Measurements from ENCODE around the gene SLC34A1.

SLC34A1 gene

DNA sequence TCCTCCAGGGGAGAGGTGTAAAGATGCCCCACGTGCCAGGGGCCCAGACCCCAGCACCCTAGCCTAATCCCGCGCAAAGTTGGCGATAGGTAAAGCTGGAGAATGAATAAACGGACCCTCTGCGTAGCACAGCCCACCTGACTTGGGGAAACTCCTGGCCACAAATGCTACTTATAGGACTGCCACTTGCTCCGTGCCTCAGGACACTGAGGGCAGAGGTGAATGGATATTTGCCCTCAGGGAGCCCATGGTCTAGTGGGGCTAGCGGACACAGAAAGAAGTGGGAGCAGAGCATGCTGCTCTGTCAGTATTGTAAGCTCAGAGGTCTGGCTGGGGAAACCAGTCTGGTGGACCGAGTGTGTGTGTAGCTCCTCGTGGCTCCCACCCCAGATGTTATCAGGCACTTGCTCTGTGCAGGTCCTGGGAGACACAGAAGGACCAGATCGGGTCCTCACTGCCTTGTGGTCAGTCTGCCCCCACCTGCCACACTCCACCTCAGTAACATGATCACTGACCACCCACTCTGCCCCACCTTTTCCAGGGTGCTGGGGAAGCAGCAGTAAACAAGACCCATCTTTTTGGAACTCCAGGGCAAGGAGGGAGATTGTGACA lies 43.1 kb downstream of the SLC34A1 start:
- H3K4me2 ChIP-seq (ENCODE audit: low read depth, low read length, poor library complexity, severe bottlenecking), result peak overlapping the region; percentile 99
- peaks cover 19% of the 10 kb centered on the region for H4K20me1 ChIP-seq (ENCODE audit: insufficient read depth, low read length, poor library complexity, severe bottlenecking)
- H2AFZ ChIP-seq (ENCODE audit: low read length), result no peak overlapping the region
- peak overlapping the region; percentile 97 for H3K9ac ChIP-seq (ENCODE audit: low read depth, low read length, poor library complexity, severe bottlenecking)
- no peaks in the 10 kb centered on the region for H3K27me3 ChIP-seq (ENCODE audit: insufficient read depth, low read length, poor library complexity, severe bottlenecking)
- peak overlapping the region; percentile 95 for H3K4me3 ChIP-seq (ENCODE audit: low read length, poor library complexity, severe bottlenecking)
- peaks cover 49% of the 10 kb centered on the region for H3K79me2 ChIP-seq (ENCODE audit: insufficient read depth, low read length)
- H3K9me2 ChIP-seq (replicated peaks; ENCODE audit: low read depth, low read length), result no peaks in the 10 kb centered on the region
- TF ChIP-seq, protein P1, sequence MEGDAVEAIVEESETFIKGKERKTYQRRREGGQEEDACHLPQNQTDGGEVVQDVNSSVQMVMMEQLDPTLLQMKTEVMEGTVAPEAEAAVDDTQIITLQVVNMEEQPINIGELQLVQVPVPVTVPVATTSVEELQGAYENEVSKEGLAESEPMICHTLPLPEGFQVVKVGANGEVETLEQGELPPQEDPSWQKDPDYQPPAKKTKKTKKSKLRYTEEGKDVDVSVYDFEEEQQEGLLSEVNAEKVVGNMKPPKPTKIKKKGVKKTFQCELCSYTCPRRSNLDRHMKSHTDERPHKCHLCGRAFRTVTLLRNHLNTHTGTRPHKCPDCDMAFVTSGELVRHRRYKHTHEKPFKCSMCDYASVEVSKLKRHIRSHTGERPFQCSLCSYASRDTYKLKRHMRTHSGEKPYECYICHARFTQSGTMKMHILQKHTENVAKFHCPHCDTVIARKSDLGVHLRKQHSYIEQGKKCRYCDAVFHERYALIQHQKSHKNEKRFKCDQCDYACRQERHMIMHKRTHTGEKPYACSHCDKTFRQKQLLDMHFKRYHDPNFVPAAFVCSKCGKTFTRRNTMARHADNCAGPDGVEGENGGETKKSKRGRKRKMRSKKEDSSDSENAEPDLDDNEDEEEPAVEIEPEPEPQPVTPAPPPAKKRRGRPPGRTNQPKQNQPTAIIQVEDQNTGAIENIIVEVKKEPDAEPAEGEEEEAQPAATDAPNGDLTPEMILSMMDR (conservative IDR thresholded peaks at IDR 0.05; ENCODE audit: low read length), result no peak
- no peak for TF ChIP-seq EZH2phosphoT487 (IDR thresholded peaks at IDR 0.05; ENCODE audit: borderline replicate concordance)
- peaks cover 40% of the 10 kb centered on the region for H3K4me1 ChIP-seq (ENCODE audit: insufficient read depth, low read length, poor library complexity, severe bottlenecking)
- no peaks in the 10 kb centered on the region for H3K9me3 ChIP-seq (ENCODE audit: insufficient read depth, low read depth, low read length)
- H3F3A ChIP-seq (ENCODE audit: low read depth), result no peaks in the 10 kb centered on the region
- H3K36me3 ChIP-seq (ENCODE audit: insufficient read depth, low read length), result peaks cover 3% of the 10 kb centered on the region; the same call in 1 of the 2 replicates

DNA sequence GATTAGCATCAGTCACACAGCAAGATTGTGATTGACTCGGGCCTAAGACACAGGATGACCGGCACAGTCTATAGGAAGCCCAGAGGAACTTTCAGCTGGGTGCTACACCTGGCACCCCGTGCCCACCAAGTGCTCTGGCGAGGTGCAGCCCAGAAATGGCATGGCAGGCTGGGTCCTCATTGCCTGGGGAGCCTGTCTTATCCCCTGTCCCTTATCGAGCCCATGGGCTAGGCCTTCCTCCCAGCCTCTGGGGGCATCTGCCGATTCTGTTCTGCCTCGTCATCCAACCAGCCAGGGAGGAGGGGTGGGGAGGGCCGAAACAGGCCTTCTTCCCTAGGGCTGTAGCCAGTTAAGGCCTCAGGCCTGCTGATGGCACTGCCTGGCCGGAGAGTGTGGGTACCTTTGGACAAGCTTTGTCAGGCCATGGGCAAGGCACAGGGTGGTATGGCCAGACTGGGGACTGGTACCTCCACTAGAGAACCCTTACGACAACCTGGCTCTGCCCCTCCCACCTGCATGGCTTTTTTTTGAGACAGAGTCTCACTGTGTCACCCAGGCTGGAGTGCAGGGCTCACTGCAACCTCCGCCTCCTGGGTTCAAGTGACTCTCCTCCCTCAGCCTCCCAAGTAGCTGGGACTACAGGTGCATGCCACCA lies 43.8 kb downstream of the SLC34A1 start:
- TF ChIP-seq EZH2phosphoT487 (IDR thresholded peaks at IDR 0.05; ENCODE audit: borderline replicate concordance), result no peak
- TF ChIP-seq, protein P1 (conservative IDR thresholded peaks at IDR 0.05; ENCODE audit: low read length), result no peak
- Histone ChIP-seq H3K9me2 (replicated peaks; ENCODE audit: low read depth, low read length) (no peaks in the 10 kb centered on the region), H4K20me1 (ENCODE audit: insufficient read depth, low read length, poor library complexity, severe bottlenecking) (peaks cover 19% of the 10 kb centered on the region), H3K79me2 (ENCODE audit: insufficient read depth, low read length) (peaks cover 56% of the 10 kb centered on the region), H3K9ac (ENCODE audit: low read depth, low read length, poor library complexity, severe bottlenecking) (peak overlapping the region; percentile 97), H3F3A (ENCODE audit: low read depth) (no peaks in the 10 kb centered on the region), H3K27me3 (ENCODE audit: insufficient read depth, low read length, poor library complexity, severe bottlenecking) (no peaks in the 10 kb centered on the region), H3K4me3 (ENCODE audit: low read length, poor library complexity, severe bottlenecking) (peak overlapping the region; percentile 95), H3K36me3 (ENCODE audit: insufficient read depth, low read length) (peaks cover 10% of the 10 kb centered on the region; the same call in 1 of the 2 replicates), H3K9me3 (ENCODE audit: insufficient read depth, low read depth, low read length) (no peaks in the 10 kb centered on the region), H2AFZ (ENCODE audit: low read length) (no peak overlapping the region), H3K4me2 (ENCODE audit: low read depth, low read length, poor library complexity, severe bottlenecking) (peak overlapping the region; percentile 99), H3K4me1 (ENCODE audit: insufficient read depth, low read length, poor library complexity, severe bottlenecking) (peaks cover 48% of the 10 kb centered on the region)

DNA sequence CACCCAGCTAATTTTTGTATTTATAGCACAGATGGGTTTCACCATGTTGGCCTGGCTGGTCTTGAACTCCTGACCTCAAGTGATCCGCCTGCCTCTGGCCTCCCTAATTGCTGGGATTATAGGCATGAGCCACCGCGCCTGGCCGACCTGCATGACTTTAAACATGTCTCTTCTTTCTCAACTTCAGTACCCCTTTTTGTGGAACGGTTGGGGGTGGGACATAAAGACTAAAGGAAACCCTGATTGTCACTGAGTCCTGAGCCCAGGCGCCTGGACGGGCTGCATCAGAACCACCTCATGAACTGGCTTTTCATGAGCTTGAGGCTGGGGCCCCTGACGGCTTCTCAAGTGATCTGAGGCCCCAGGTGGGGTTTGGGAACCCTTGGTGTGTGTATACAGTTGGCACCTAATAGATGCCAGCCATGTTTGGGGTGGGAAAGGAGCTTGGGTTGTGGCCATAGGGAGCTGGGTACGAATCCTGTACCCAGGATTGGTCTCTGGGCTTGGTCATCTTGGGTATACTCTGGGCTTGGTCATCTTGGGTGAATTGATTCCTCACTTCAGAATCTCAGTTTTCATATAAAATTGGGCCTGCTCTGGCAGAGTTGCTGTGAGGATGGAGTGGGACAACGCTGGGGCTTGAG lies 44.5 kb downstream of the SLC34A1 start:
- Histone ChIP-seq H4K20me1 (ENCODE audit: insufficient read depth, low read length, poor library complexity, severe bottlenecking) (peaks cover 19% of the 10 kb centered on the region), H3K36me3 (ENCODE audit: insufficient read depth, low read length) (peaks cover 17% of the 10 kb centered on the region; the same call in 1 of the 2 replicates), H3K9ac (ENCODE audit: low read depth, low read length, poor library complexity, severe bottlenecking) (peak overlapping the region; percentile 97), H3K79me2 (ENCODE audit: insufficient read depth, low read length) (peaks cover 61% of the 10 kb centered on the region), H3K9me3 (ENCODE audit: insufficient read depth, low read depth, low read length) (no peaks in the 10 kb centered on the region), H3F3A (ENCODE audit: low read depth) (no peaks in the 10 kb centered on the region), H3K4me1 (ENCODE audit: insufficient read depth, low read length, poor library complexity, severe bottlenecking) (peaks cover 49% of the 10 kb centered on the region), H3K4me2 (ENCODE audit: low read depth, low read length, poor library complexity, severe bottlenecking) (peak overlapping the region; percentile 99), H3K4me3 (ENCODE audit: low read length, poor library complexity, severe bottlenecking) (peak overlapping the region; percentile 95), H3K27me3 (ENCODE audit: insufficient read depth, low read length, poor library complexity, severe bottlenecking) (no peaks in the 10 kb centered on the region), H3K9me2 (replicated peaks; ENCODE audit: low read depth, low read length) (no peaks in the 10 kb centered on the region), H2AFZ (ENCODE audit: low read length) (no peak overlapping the region)
- no peak for TF ChIP-seq EZH2phosphoT487 (IDR thresholded peaks at IDR 0.05; ENCODE audit: borderline replicate concordance)
- TF ChIP-seq, protein P1 (conservative IDR thresholded peaks at IDR 0.05; ENCODE audit: low read length), result no peak

All from Loucy (cell line).